ENCODE data around the gene TMC5.

DNA sequence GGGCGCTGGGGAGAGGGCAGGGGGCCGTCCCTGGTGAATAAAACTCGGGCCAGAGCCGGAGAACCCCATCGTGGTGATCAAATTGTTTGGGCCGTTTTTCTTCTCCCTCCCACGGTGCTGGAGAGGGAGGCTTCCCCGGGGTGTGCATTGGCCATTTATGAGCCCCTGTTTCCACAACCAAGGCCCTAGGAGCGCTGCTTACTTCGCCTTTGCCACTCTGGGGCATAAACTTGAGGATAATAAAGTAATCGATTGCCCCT, 106.6 kb downstream of the TMC5 start:
- TF ChIP-seq, protein P1, sequence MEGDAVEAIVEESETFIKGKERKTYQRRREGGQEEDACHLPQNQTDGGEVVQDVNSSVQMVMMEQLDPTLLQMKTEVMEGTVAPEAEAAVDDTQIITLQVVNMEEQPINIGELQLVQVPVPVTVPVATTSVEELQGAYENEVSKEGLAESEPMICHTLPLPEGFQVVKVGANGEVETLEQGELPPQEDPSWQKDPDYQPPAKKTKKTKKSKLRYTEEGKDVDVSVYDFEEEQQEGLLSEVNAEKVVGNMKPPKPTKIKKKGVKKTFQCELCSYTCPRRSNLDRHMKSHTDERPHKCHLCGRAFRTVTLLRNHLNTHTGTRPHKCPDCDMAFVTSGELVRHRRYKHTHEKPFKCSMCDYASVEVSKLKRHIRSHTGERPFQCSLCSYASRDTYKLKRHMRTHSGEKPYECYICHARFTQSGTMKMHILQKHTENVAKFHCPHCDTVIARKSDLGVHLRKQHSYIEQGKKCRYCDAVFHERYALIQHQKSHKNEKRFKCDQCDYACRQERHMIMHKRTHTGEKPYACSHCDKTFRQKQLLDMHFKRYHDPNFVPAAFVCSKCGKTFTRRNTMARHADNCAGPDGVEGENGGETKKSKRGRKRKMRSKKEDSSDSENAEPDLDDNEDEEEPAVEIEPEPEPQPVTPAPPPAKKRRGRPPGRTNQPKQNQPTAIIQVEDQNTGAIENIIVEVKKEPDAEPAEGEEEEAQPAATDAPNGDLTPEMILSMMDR (IDR thresholded peaks at IDR 0.05): no peak
- no peak for TF ChIP-seq POLR2A (IDR thresholded peaks at IDR 0.05)
